Activated naive CD4-positive, alpha-beta T cell treated with anti-CD3 and anti-CD28 coated beads, Interleukin-2, amount 50 U/mL, for 24 hours (primary cell): ENCODE data around the gene PRKAG1.

Source experiments
- H3K27ac Mint-ChIP-seq: one replicate; pipeline ENCODE4 v1.8.0; 2021; ENCODE audit warnings: mild to moderate bottlenecking, mixed read lengths
- H3K27me3 Mint-ChIP-seq: one replicate; pipeline ENCODE4 v1.8.0; 2021; ENCODE audit warnings: mixed read lengths
- H3K36me3 Mint-ChIP-seq: one replicate; pipeline ENCODE4 v1.8.0; 2021; ENCODE audit warnings: mixed read lengths
- H3K4me1 Mint-ChIP-seq: one replicate; pipeline ENCODE4 v1.8.0; 2021; ENCODE audit warnings: mixed read lengths
- H3K4me3 Mint-ChIP-seq: one replicate; pipeline ENCODE4 v1.8.0; 2021; ENCODE audit warnings: mild to moderate bottlenecking, mixed read lengths
- H3K9me3 Mint-ChIP-seq: one replicate; pipeline ENCODE4 v1.8.0; 2021; ENCODE audit warnings: mixed read lengths

The PRKAG1 gene

GRCh38 chr12:48990552-48990951 is 28.0 kb downstream of the PRKAG1 start:
- Mint-ChIP-seq H3K27ac (no peak overlapping the region), H3K9me3 (no peaks in the 10 kb centered on the region), H3K27me3 (peaks cover 28% of the 10 kb centered on the region), H3K4me1 (peaks cover 10% of the 10 kb centered on the region), H3K36me3 (no peaks in the 10 kb centered on the region), H3K4me3 (no peak overlapping the region)

GRCh38 chr12:48988030-48988649 is 30.4 kb downstream of the PRKAG1 start:
- Mint-ChIP-seq H3K27me3 (peaks cover 14% of the 10 kb centered on the region), H3K4me1 (peaks cover 4% of the 10 kb centered on the region), H3K4me3 (no peak overlapping the region)

GRCh38 chr12:48986720-48987291 is 31.8 kb downstream of the PRKAG1 start:
- Mint-ChIP-seq H3K27me3 (peaks cover 14% of the 10 kb centered on the region), H3K9me3 (no peaks in the 10 kb centered on the region), H3K36me3 (no peaks in the 10 kb centered on the region), H3K27ac (no peak overlapping the region), H3K4me3 (no peak overlapping the region), H3K4me1 (peaks cover 12% of the 10 kb centered on the region)

More at GRCh38 chr12:48988030-48988649, 30.4 kb downstream of the PRKAG1 start:
- Mint-ChIP-seq H3K9me3 (no peaks in the 10 kb centered on the region), H3K27ac (no peak overlapping the region), H3K36me3 (no peaks in the 10 kb centered on the region)

- H3K4me3 Mint-ChIP-seq = no peak overlapping the region
- H3K9me3 Mint-ChIP-seq = no peaks in the 10 kb centered on the region
- no peaks in the 10 kb centered on the region for H3K36me3 Mint-ChIP-seq
- no peak overlapping the region for H3K27ac Mint-ChIP-seq
- peaks cover 16% of the 10 kb centered on the region for H3K27me3 Mint-ChIP-seq
- H3K4me1 Mint-ChIP-seq = peaks cover 21% of the 10 kb centered on the region
Measured at GRCh38 chr12:48985901-48986300, 32.7 kb downstream of the PRKAG1 start.

GRCh38 chr12:48985475-48985897 is 33.1 kb downstream of the PRKAG1 start:
- Mint-ChIP-seq H3K4me1 (peaks cover 25% of the 10 kb centered on the region), H3K27ac (no peak overlapping the region), H3K4me3 (no peak overlapping the region), H3K9me3 (no peaks in the 10 kb centered on the region), H3K36me3 (no peaks in the 10 kb centered on the region), H3K27me3 (peaks cover 17% of the 10 kb centered on the region)

GRCh38 chr12:48982397-48983080 is 36.0 kb downstream of the PRKAG1 start:
- Mint-ChIP-seq H3K27me3 (peaks cover 12% of the 10 kb centered on the region), H3K4me3 (peak overlapping the region; percentile 87), H3K27ac (peak overlapping the region; percentile 71), H3K9me3 (no peaks in the 10 kb centered on the region), H3K36me3 (no peaks in the 10 kb centered on the region), H3K4me1 (peaks cover 41% of the 10 kb centered on the region)

- no peak overlapping the region for H3K27ac Mint-ChIP-seq
- H3K4me1 Mint-ChIP-seq = peaks cover 47% of the 10 kb centered on the region
- no peaks in the 10 kb centered on the region for H3K36me3 Mint-ChIP-seq
- H3K9me3 Mint-ChIP-seq = no peaks in the 10 kb centered on the region
- H3K27me3 Mint-ChIP-seq = peaks cover 12% of the 10 kb centered on the region
- peak overlapping the region; percentile 87 for H3K4me3 Mint-ChIP-seq
Measured at GRCh38 chr12:48981757-48982157, 36.8 kb downstream of the PRKAG1 start.

GRCh38 chr12:48980953-48981756 is 37.4 kb downstream of the PRKAG1 start:
- Mint-ChIP-seq H3K9me3 (no peaks in the 10 kb centered on the region), H3K36me3 (no peaks in the 10 kb centered on the region), H3K4me3 (peak overlapping the region; percentile 87), H3K27me3 (peaks cover 12% of the 10 kb centered on the region), H3K27ac (no peak overlapping the region), H3K4me1 (peaks cover 47% of the 10 kb centered on the region)

GRCh38 chr12:48980389-48980952 is 38.1 kb downstream of the PRKAG1 start:
- Mint-ChIP-seq H3K27me3 (peaks cover 12% of the 10 kb centered on the region), H3K36me3 (no peaks in the 10 kb centered on the region), H3K4me1 (peaks cover 47% of the 10 kb centered on the region), H3K4me3 (peak overlapping the region; percentile 87), H3K9me3 (no peaks in the 10 kb centered on the region), H3K27ac (peak overlapping the region; percentile 79)

GRCh38 chr12:48979602-48980388 is 38.8 kb downstream of the PRKAG1 start:
- Mint-ChIP-seq H3K27ac (peak overlapping the region; percentile 41), H3K9me3 (no peaks in the 10 kb centered on the region), H3K27me3 (peaks cover 14% of the 10 kb centered on the region), H3K4me3 (peak overlapping the region; percentile 87), H3K4me1 (peaks cover 47% of the 10 kb centered on the region), H3K36me3 (no peaks in the 10 kb centered on the region)

- no peaks in the 10 kb centered on the region for H3K9me3 Mint-ChIP-seq
- peaks cover 18% of the 10 kb centered on the region for H3K27me3 Mint-ChIP-seq
- H3K4me1 Mint-ChIP-seq = peaks cover 47% of the 10 kb centered on the region
- H3K36me3 Mint-ChIP-seq = no peaks in the 10 kb centered on the region
- no peak overlapping the region for H3K27ac Mint-ChIP-seq
- peak overlapping the region; percentile 87 for H3K4me3 Mint-ChIP-seq
Measured at GRCh38 chr12:48978741-48979601, 39.6 kb downstream of the PRKAG1 start.

- H3K27me3 Mint-ChIP-seq = peaks cover 18% of the 10 kb centered on the region
- peak within 1 kb of the TSS; percentile 87 for H3K4me3 Mint-ChIP-seq
- H3K9me3 Mint-ChIP-seq = no peaks in the 10 kb centered on the region
- H3K36me3 Mint-ChIP-seq = no peaks in the 10 kb centered on the region
- H3K27ac Mint-ChIP-seq = peak within 1 kb of the TSS; percentile 87
- H3K4me1 Mint-ChIP-seq = peaks cover 47% of the 10 kb centered on the region
Measured at GRCh38 chr12:48978291-48978740, 40.3 kb downstream of the PRKAG1 start, which contains the start of gene WNT1. Gene WNT1, plus strand, starts transcription at chr12:48978322. Its CDS starts 329 bp downstream, at chr12:48978651.

GRCh38 chr12:48977290-48978281 is 41.0 kb downstream of the PRKAG1 start:
- no peaks in the 10 kb centered on the region for H3K9me3 Mint-ChIP-seq
- no peaks in the 10 kb centered on the region for H3K36me3 Mint-ChIP-seq
- peak overlapping the region; percentile 87 for H3K27ac Mint-ChIP-seq
- peaks cover 23% of the 10 kb centered on the region for H3K27me3 Mint-ChIP-seq
- H3K4me3 Mint-ChIP-seq = peak overlapping the region; percentile 66
- H3K4me1 Mint-ChIP-seq = peaks cover 48% of the 10 kb centered on the region
